GM18909 (cell line): Measurements from ENCODE around the gene DIAPH1.
"Not testable (repeated sequence)": the region's sequence is repeated elsewhere in the genome, so short reads cannot be mapped to it uniquely, and the experiment has no call there.

Source experiments
- ATAC-seq: cut with Tn5 transposase; IDR thresholded peaks from one replicate; pipeline ENCODE4 v1.9.1; 2021; ENCODE audit warnings: mild to moderate bottlenecking; ENCODE audit not compliant: unreplicated experiment, poor library complexity

Gene DIAPH1

GRCh38 chr5:141615991-141616720 is 2.6 kb downstream of the DIAPH1 start:
- no peak for ATAC-seq

- no peak for ATAC-seq
Measured at GRCh38 chr5:141613344-141613743, 5.5 kb downstream of the DIAPH1 start.

GRCh38 chr5:141611289-141611688 is 7.5 kb downstream of the DIAPH1 start:
- ATAC-seq = no peak

- not testable (repeated sequence) for ATAC-seq
Measured at GRCh38 chr5:141609921-141610320, 8.9 kb downstream of the DIAPH1 start.

- no peak for ATAC-seq
Measured at GRCh38 chr5:141609044-141609443, 9.8 kb downstream of the DIAPH1 start.

- ATAC-seq = no peak
Measured at GRCh38 chr5:141608557-141608956, 10.2 kb downstream of the DIAPH1 start.

- no peak for ATAC-seq
Measured at GRCh38 chr5:141608046-141608445, 10.8 kb downstream of the DIAPH1 start.

- ATAC-seq = peak; percentile 98
Measured at GRCh38 chr5:141605523-141606277, 13.1 kb downstream of the DIAPH1 start.

GRCh38 chr5:141603923-141604717 is 14.7 kb downstream of the DIAPH1 start:
- ATAC-seq = no peak

- no peak for ATAC-seq
Measured at GRCh38 chr5:141602606-141603005, 16.2 kb downstream of the DIAPH1 start.

- ATAC-seq = peak; percentile 45
Measured at GRCh38 chr5:141598391-141599345, 20.1 kb downstream of the DIAPH1 start.

GRCh38 chr5:141597814-141598213 is 21.0 kb downstream of the DIAPH1 start:
- no peak for ATAC-seq

- ATAC-seq = no peak
Measured at GRCh38 chr5:141597394-141597793, 21.4 kb downstream of the DIAPH1 start.

- ATAC-seq = no peak
Measured at GRCh38 chr5:141596867-141597266, 21.9 kb downstream of the DIAPH1 start.

- no peak for ATAC-seq
Measured at GRCh38 chr5:141590127-141590526, 28.7 kb downstream of the DIAPH1 start.

- no peak for ATAC-seq
Measured at GRCh38 chr5:141586246-141586645, 32.6 kb downstream of the DIAPH1 start.

- no peak for ATAC-seq
Measured at GRCh38 chr5:141585594-141585993, 33.2 kb downstream of the DIAPH1 start.

- no peak for ATAC-seq
Measured at GRCh38 chr5:141574122-141574510, 44.7 kb downstream of the DIAPH1 start.

GRCh38 chr5:141573489-141574121 is 45.2 kb downstream of the DIAPH1 start:
- ATAC-seq = no peak
